Stimulated activated naive CD8-positive, alpha-beta T cell treated with anti-CD3 and anti-CD28 coated beads, Interleukin-15, Interleukin-2, amounts not matched to agents 100 U/mL and 50 U/mL, for 24 hours (primary cell): ENCODE measurements around the gene ANXA3.

Experiments used
- ATAC-seq: fragments of 150-1000 bp; cut with Tn5 transposase; one replicate; pipeline ENCODE4 v1.10.0; 2021
- DNase-seq: peaks from one replicate; pipeline ENCODE4 v3.0.0; 2021

ANXA3 gene

GRCh38 chr4:78645853-78646757 is 94.5 kb downstream of the ANXA3 start:
- DNase-seq (no peak), ATAC-seq (no peak)

- no peak for DNase-seq
- no peak for ATAC-seq
Measured at GRCh38 chr4:78647272-78647671, 95.7 kb downstream of the ANXA3 start.

- ATAC-seq (no peak), DNase-seq (no peak)
Measured at GRCh38 chr4:78648640-78649363, 97.2 kb downstream of the ANXA3 start.

GRCh38 chr4:78650106-78651024 is 98.8 kb downstream of the ANXA3 start:
- no peak for DNase-seq

GRCh38 chr4:78651250-78651860 is 99.8 kb downstream of the ANXA3 start:
- no peak for DNase-seq
- no peak for ATAC-seq

More at GRCh38 chr4:78650106-78651024, 98.8 kb downstream of the ANXA3 start:
- no peak for ATAC-seq

GRCh38 chr4:78652282-78652876 is 100.8 kb downstream of the ANXA3 start:
- no peak for DNase-seq
- no peak for ATAC-seq

GRCh38 chr4:78653655-78654054 is 102.1 kb downstream of the ANXA3 start:
- ATAC-seq (no peak), DNase-seq (no peak)

GRCh38 chr4:78654807-78655206 is 103.2 kb downstream of the ANXA3 start:
- ATAC-seq (no peak), DNase-seq (no peak)

GRCh38 chr4:78656968-78657445 is 105.4 kb downstream of the ANXA3 start:
- DNase-seq = peak; percentile 22

GRCh38 chr4:78659264-78659663 is 107.7 kb downstream of the ANXA3 start:
- ATAC-seq = no peak
- no peak for DNase-seq

More at GRCh38 chr4:78656968-78657445, 105.4 kb downstream of the ANXA3 start:
- peak; percentile 56 for ATAC-seq

- DNase-seq (no peak), ATAC-seq (no peak)
Measured at GRCh38 chr4:78659665-78660064, 108.1 kb downstream of the ANXA3 start.
